ENCODE results near the gene SLC26A1. TPM values are rescaled to one million over a fixed set of nuclear protein-coding genes. Genes with fewer than 3 reads are reported as not detected.

Gene SLC26A1
- total and polyA plus RNA-seq, 2 experiments from 2014 or later = 0.77 to 6.3 TPM

- TF ChIP-seq CTCF (IDR thresholded peaks at IDR 0.05; ENCODE audit: low read depth, low read length) = no peak
- no peak overlapping the region for H3K4me3 ChIP-seq
- H3K9me3 ChIP-seq (ENCODE audit: low read depth) = no peaks in the 10 kb centered on the region
- H3K4me1 ChIP-seq (ENCODE audit: low read depth) = no peaks in the 10 kb centered on the region
- no peaks in the 10 kb centered on the region for H3K36me3 ChIP-seq
- no peak for DNase-seq (ENCODE audit: low read depth in 1 of 2, low spot score in 1 of 2)
- H3K27me3 ChIP-seq = no peaks in the 10 kb centered on the region
- no peak overlapping the region for H3K27ac ChIP-seq
These were observed 33.7 kb downstream of the SLC26A1 start for GRCh38 chr4:959338-960139.

- DNase-seq (ENCODE audit: low read depth in 1 of 2, low spot score in 1 of 2) = no peak
- Histone ChIP-seq H3K36me3 (no peaks in the 10 kb centered on the region), H3K4me1 (ENCODE audit: low read depth) (no peaks in the 10 kb centered on the region), H3K9me3 (ENCODE audit: low read depth) (no peaks in the 10 kb centered on the region), H3K27ac (no peak overlapping the region), H3K4me3 (no peak overlapping the region), H3K27me3 (no peaks in the 10 kb centered on the region)
- TF ChIP-seq CTCF (IDR thresholded peaks at IDR 0.05; ENCODE audit: low read depth, low read length) = no peak
These were observed 34.4 kb downstream of the SLC26A1 start for GRCh38 chr4:958696-959337.

GRCh38 chr4:958314-958665, 34.9 kb downstream of the SLC26A1 start:
- no peaks in the 10 kb centered on the region for H3K27me3 ChIP-seq
- no peak for TF ChIP-seq CTCF (IDR thresholded peaks at IDR 0.05; ENCODE audit: low read depth, low read length)
- DNase-seq (ENCODE audit: low read depth in 1 of 2, low spot score in 1 of 2) = no peak
- no peak overlapping the region for H3K27ac ChIP-seq
- no peaks in the 10 kb centered on the region for H3K36me3 ChIP-seq
- H3K9me3 ChIP-seq (ENCODE audit: low read depth) = no peaks in the 10 kb centered on the region
- H3K4me1 ChIP-seq (ENCODE audit: low read depth) = no peaks in the 10 kb centered on the region
- H3K4me3 ChIP-seq = no peak overlapping the region

DNA sequence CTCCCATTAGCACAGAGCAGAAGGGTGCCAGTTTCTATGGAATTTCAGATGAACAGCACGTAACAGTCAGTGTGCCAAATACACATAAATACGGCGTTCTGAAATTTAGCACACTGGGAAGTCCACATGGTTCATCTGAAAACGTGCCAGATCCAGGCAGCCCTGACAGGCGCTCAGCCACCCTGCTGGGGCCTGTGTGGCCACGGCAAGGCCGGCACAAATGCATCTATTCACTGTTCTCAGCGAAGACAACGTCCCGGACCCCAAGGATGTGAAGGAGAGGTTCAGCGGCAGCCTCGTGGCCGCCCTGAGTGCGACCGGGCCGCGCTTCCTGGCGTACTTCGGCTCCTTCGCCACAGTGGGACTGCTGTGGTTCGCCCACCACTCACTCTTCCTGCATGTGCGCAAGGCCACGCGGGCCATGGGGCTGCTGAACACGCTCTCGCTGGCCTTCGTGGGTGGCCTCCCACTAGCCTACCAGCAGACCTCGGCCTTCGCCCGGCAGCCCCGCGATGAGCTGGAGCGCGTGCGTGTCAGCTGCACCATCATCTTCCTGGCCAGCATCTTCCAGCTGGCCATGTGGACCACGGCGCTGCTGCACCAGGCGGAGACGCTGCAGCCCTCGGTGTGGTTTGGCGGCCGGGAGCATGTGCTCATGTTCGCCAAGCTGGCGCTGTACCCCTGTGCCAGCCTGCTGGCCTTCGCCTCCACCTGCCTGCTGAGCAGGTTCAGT, 35.5 kb downstream of the SLC26A1 start:
- Histone ChIP-seq H3K36me3 (no peaks in the 10 kb centered on the region), H3K27me3 (no peaks in the 10 kb centered on the region), H3K9me3 (ENCODE audit: low read depth) (no peaks in the 10 kb centered on the region), H3K4me3 (no peak overlapping the region), H3K27ac (no peak overlapping the region), H3K4me1 (ENCODE audit: low read depth) (no peaks in the 10 kb centered on the region)
- TF ChIP-seq CTCF (IDR thresholded peaks at IDR 0.05; ENCODE audit: low read depth, low read length) = no peak
- no peak for DNase-seq (ENCODE audit: low read depth in 1 of 2, low spot score in 1 of 2)

DNA sequence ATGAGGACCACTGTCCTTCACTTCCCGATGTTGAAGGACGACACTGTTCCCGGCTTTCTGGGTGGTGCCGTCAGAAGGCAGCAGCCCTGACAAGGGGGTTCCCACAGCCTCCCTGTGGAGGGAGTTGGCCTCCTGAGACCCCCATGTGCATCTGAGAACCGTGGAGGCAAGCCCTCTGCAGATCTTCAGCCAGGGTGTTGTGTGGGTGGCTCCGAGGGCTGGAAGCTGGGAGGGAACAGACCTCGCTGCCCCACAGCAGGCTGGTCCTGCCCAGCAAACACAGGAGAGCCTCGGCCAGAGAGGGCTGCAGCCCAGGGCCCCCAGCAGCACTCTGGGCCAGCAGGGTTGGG, 36.0 kb downstream of the SLC26A1 start:
- DNase-seq (ENCODE audit: low read depth in 1 of 2, low spot score in 1 of 2) = no peak
- H3K27ac ChIP-seq = no peak overlapping the region
- H3K36me3 ChIP-seq = no peaks in the 10 kb centered on the region
- no peaks in the 10 kb centered on the region for H3K4me1 ChIP-seq (ENCODE audit: low read depth)
- H3K27me3 ChIP-seq = no peaks in the 10 kb centered on the region
- no peaks in the 10 kb centered on the region for H3K9me3 ChIP-seq (ENCODE audit: low read depth)
- no peak overlapping the region for H3K4me3 ChIP-seq
- TF ChIP-seq CTCF (IDR thresholded peaks at IDR 0.05; ENCODE audit: low read depth, low read length) = no peak
